WI38 (cell line): ENCODE data around the gene CTNNB1.

Source experiments
- H3K4me3 ChIP-seq: 2 replicates; pipeline ENCODE4 v1.5.1; 2011; ENCODE audit warnings: low read depth, mild to moderate bottlenecking, control low read depth, low read length
- TF ChIP-seq, protein P1 (sequence below): IDR thresholded peaks from 2 replicates; pipeline ENCODE4 v1.5.1; 2012; ENCODE audit warnings: low read depth, mild to moderate bottlenecking, control low read depth, low read length

CTNNB1 gene

GRCh38 chr3:41164777-41165176 is 34.5 kb upstream of the CTNNB1 start:
- H3K4me3 ChIP-seq = no peak overlapping the region
- TF ChIP-seq, protein P1, sequence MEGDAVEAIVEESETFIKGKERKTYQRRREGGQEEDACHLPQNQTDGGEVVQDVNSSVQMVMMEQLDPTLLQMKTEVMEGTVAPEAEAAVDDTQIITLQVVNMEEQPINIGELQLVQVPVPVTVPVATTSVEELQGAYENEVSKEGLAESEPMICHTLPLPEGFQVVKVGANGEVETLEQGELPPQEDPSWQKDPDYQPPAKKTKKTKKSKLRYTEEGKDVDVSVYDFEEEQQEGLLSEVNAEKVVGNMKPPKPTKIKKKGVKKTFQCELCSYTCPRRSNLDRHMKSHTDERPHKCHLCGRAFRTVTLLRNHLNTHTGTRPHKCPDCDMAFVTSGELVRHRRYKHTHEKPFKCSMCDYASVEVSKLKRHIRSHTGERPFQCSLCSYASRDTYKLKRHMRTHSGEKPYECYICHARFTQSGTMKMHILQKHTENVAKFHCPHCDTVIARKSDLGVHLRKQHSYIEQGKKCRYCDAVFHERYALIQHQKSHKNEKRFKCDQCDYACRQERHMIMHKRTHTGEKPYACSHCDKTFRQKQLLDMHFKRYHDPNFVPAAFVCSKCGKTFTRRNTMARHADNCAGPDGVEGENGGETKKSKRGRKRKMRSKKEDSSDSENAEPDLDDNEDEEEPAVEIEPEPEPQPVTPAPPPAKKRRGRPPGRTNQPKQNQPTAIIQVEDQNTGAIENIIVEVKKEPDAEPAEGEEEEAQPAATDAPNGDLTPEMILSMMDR = no peak

- no peak overlapping the region for H3K4me3 ChIP-seq
- TF ChIP-seq, protein P1 = no peak
These were observed 31.4 kb upstream of the CTNNB1 start for GRCh38 chr3:41167722-41168497.

DNA sequence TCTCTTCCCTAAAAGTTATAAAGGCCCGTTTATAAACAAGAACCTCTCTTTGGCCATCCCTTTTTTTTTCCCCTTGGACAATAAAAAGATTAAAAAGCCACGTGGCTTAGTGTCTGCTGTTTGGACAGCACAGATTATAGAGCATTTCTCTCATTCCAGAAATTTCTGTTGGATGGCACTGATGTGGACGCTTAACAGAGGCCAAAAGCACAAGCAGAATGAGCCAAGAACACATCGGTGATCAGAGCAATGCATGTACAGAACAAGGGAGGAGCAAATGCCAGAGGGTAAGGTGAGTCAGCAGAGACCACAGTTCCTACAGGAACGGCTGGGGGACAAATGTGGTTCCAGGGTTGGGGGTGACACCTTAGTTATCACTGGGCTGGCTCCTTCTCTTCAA is 30.3 kb upstream of the CTNNB1 start:
- H3K4me3 ChIP-seq = no peak overlapping the region
- TF ChIP-seq, protein P1 = no peak

- TF ChIP-seq, protein P1 = no peak
- H3K4me3 ChIP-seq = no peak overlapping the region
These were observed 25.1 kb upstream of the CTNNB1 start for GRCh38 chr3:41173926-41174885.

- TF ChIP-seq, protein P1 = no peak
These were observed 23.9 kb upstream of the CTNNB1 start for GRCh38 chr3:41175365-41175764.

GRCh38 chr3:41176596-41176995 is 22.7 kb upstream of the CTNNB1 start:
- H3K4me3 ChIP-seq = no peak overlapping the region
- TF ChIP-seq, protein P1 = no peak

More at GRCh38 chr3:41175365-41175764, 23.9 kb upstream of the CTNNB1 start:
- no peak overlapping the region for H3K4me3 ChIP-seq
